ENCODE measurements around the gene C8G. TPM values are rescaled to one million over a fixed set of nuclear protein-coding genes. Genes with fewer than 3 reads are reported as not detected.

The C8G gene
- total and polyA plus RNA-seq, 2 of the 13 experiments (the other 11 are each of a cell fraction or from before 2014, with no cell fraction given) = 4.9 to 12.8 TPM

DNA sequence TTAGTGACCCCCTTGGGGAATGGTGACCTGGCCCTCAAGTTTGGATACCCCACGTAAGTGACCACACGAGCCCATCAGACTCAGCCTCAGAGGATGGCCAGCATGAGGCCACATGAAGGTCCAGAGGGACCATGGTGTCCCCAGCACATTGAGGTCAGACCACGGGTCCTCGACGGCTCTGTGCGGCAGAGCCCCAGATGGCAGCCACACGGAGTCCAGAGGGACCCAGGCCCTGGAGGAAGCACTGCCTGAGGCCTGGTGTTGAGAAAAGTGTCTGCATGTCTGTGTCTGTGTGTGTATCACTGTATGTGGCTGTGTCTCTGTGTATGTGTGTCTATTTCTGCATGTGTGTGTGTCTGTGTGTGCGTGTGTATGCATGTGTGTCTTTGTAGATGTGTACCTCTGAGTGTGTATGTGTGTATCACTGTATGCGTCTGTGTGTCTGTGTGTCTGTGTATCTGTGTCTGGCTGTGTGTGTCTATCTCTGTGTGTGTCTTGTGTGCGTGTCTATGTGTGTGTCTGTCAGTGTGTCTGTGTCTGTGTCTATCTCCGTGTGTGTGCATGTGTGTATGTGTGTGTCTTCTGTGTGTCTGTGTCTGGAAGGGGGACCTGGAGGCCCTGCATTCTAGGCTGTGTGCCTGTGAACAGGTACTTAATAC lies 38.7 kb downstream of the C8G start:
- intact Hi-C loops (cut with micrococcal nuclease; ENCODE audit: unreplicated experiment) = no loop called here
- no peak for ATAC-seq
- WGBS (ENCODE audit: low lambda C conversion rate) = 49% methylated on average over 4 of the region's 11 CpGs
- H4K20me1 ChIP-seq (ENCODE audit: insufficient read depth, low read length) = no peaks in the 10 kb centered on the region
- 0 out of 2 replicates have a peak, but pooled peaks have one; percentile 26 for TF ChIP-seq LCORL (IDR thresholded peaks at IDR 0.05)
- no peak for TF ChIP-seq LCORL (CRISPR knock-in tag; IDR thresholded peaks at IDR 0.05)
- TF ChIP-seq POLR2AphosphoS2 (IDR thresholded peaks at IDR 0.05; ENCODE audit: low read depth, low read length) = no peak
- TF ChIP-seq MNT (IDR thresholded peaks at IDR 0.05) = 0 out of 2 replicates have a peak, but pooled peaks have one; percentile 33
- TF ChIP-seq RAD51 (IDR thresholded peaks at IDR 0.05; ENCODE audit: borderline replicate concordance) = peak; percentile 22; the same call in 1 of the 2 replicates
- no peak for TF ChIP-seq ZNF691 (CRISPR knock-in tag; IDR thresholded peaks at IDR 0.05; ENCODE audit: borderline replicate concordance, low read depth)
- TF ChIP-seq PLRG1 (conservative IDR thresholded peaks at IDR 0.05) = 0 out of 2 replicates have a peak, but pooled peaks have one; percentile 75
- 0 out of 2 replicates have a peak, but pooled peaks have one; percentile 37 for TF ChIP-seq NFRKB (IDR thresholded peaks at IDR 0.05)
- TF ChIP-seq KDM2A (CRISPR knock-in tag; IDR thresholded peaks at IDR 0.05; ENCODE audit: borderline replicate concordance, low read depth) = no peak
- TF ChIP-seq ZNF501 (CRISPR knock-in tag; IDR thresholded peaks at IDR 0.05) = no peak
- 0 out of 2 replicates have a peak, but pooled peaks have one; percentile 21 for TF ChIP-seq FOXA1 (IDR thresholded peaks at IDR 0.05)
- no peak for TF ChIP-seq FOXA1 (CRISPR knock-in tag; IDR thresholded peaks at IDR 0.05)
- no peak for TF ChIP-seq FOSL1 (CRISPR knock-in tag; IDR thresholded peaks at IDR 0.05; ENCODE audit: borderline replicate concordance)
- TF ChIP-seq NBN (conservative IDR thresholded peaks at IDR 0.05) = peak; percentile 88; the same call in 1 of the 2 replicates
- peaks cover 43% of the 10 kb centered on the region for H3K4me1 ChIP-seq (ENCODE audit: insufficient read depth, low read length)
- H3K27me3 ChIP-seq (ENCODE audit: control insufficient read depth in 1 of 2, insufficient read depth in 2 of 2, low read length in 2 of 2) = peaks cover 3 to 50% of the 10 kb centered on the region in 2 experiments; a peak in 3 of 5 replicates
- in situ Hi-C loops (cut with HindIII; ENCODE audit: extremely low pct_ligation_motif_present, low pct_unique_long_range_greater_than_20kb) = no loop called here
- no peak for DNase-seq (ENCODE audit: low spot score)
- no peaks in the 10 kb centered on the region for H3K36me3 ChIP-seq (replicated peaks in 1 of 2; ENCODE audit: control insufficient read depth in 1 of 2, insufficient read depth in 2 of 2, low read length in 2 of 2)
- ChIA-PET CTCF (ENCODE audit: low intra/inter-chr PET ratio, low total read pairs) (no interaction called here), POLR2A (no interaction called here)
- no peak overlapping the region for H3K4me3 ChIP-seq (replicated peaks in 1 of 3; ENCODE audit: insufficient read depth in 1 of 3, low read depth in 2 of 3, low read length in 3 of 3)
- no peak overlapping the region for H2AFZ ChIP-seq (ENCODE audit: low read length)
- BruUV-seq (replicated peaks) = no TSS peak
- H3K9me3 ChIP-seq (ENCODE audit: low read length) = no peaks in the 10 kb centered on the region
- no peak for FAIRE-seq
- no peaks in the 10 kb centered on the region for H3K79me2 ChIP-seq (ENCODE audit: insufficient read depth, low read length)
- H3K27ac ChIP-seq (ENCODE audit: extremely low read length, insufficient read depth, low read length) = no peak overlapping the region
- no peak overlapping the region for H3K9ac ChIP-seq (ENCODE audit: insufficient read depth, low read depth, low read length)
- no peak overlapping the region for H3K4me2 ChIP-seq (ENCODE audit: low read depth, low read length)
